ENCODE measurements around the gene IL1RAPL2.
"Not testable (repeated sequence)": the region's sequence is repeated elsewhere in the genome, so short reads cannot be mapped to it uniquely, and the experiment has no call there.

- TF ChIP-seq, protein P1, sequence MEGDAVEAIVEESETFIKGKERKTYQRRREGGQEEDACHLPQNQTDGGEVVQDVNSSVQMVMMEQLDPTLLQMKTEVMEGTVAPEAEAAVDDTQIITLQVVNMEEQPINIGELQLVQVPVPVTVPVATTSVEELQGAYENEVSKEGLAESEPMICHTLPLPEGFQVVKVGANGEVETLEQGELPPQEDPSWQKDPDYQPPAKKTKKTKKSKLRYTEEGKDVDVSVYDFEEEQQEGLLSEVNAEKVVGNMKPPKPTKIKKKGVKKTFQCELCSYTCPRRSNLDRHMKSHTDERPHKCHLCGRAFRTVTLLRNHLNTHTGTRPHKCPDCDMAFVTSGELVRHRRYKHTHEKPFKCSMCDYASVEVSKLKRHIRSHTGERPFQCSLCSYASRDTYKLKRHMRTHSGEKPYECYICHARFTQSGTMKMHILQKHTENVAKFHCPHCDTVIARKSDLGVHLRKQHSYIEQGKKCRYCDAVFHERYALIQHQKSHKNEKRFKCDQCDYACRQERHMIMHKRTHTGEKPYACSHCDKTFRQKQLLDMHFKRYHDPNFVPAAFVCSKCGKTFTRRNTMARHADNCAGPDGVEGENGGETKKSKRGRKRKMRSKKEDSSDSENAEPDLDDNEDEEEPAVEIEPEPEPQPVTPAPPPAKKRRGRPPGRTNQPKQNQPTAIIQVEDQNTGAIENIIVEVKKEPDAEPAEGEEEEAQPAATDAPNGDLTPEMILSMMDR (IDR thresholded peaks at IDR 0.05), result not testable (repeated sequence)
- TF ChIP-seq EP300 (IDR thresholded peaks at IDR 0.05), result not testable (repeated sequence)
Observed at GRCh38 chrX:105796877-105797276, 1230.9 kb downstream of the IL1RAPL2 start.

All from esophagus muscularis mucosa (tissue), 3 donors.